ENCODE results near the gene ZNF646. TPM values are rescaled to one million over a fixed set of nuclear protein-coding genes. Genes with fewer than 3 reads are reported as not detected.
"Not testable (repeated sequence)": the region's sequence is repeated elsewhere in the genome, so short reads cannot be mapped to it uniquely, and the experiment has no call there.

The ZNF646 gene
- total RNA-seq, 6 donors from 2014 or later, result 16.7 to 40.9 (median 23.2) TPM

DNA sequence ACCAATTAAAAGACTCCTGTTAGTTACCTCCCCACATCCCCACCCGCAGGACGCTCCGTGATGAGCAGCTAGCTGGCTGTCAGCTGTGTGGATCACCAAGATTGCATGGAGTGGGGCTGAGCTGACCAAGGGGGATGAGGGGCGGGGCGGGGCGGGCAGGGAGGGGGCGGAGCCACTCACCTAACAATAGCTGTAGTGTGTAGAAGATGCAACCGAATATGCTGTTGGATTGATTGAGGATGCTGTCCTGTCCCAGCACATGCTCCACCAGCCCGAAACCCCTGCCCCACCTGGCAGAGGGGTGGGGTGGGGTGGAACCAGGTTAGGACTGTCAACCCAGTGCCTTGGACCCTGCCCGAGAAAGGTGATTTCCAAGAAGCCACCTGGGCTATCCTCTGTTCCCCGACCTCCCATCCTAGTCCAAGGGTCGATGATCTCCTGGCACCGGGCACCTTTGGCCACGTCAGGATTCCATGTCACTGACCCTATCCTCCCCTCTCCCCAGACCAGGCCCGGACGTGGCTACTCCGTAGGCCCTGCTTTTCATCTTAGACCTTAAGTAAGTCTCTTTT is 19.0 kb downstream of the ZNF646 start:
- 55 to 63% methylated on average over 13 to 15 of the region's 17 CpGs for WGBS, 2 donors
- TF ChIP-seq CTCF (IDR thresholded peaks at IDR 0.05) (no peak), POLR2AphosphoS5 (IDR thresholded peaks at IDR 0.05) (no peak), EP300 (IDR thresholded peaks at IDR 0.05) (no peak), POLR2A (IDR thresholded peaks at IDR 0.05) (no peak)
- ATAC-seq (ENCODE audit: low FRiP score in 2 of 2) (no peak), DNase-seq (no peak)
- Histone ChIP-seq H3K27ac (no peak overlapping the region), H3K36me3 (peaks cover 0 to 23% (median 13%) of the 10 kb centered on the region in 4 donors), H3K27me3 (no peaks in the 10 kb centered on the region), H3K4me1 (peaks cover 13 to 31% (median 20%) of the 10 kb centered on the region in 4 donors), H3K4me3 (peak overlapping the region in 3 of 4 donors; percentile 67 to 88 (median 87)), H3K9me3 (no peaks in the 10 kb centered on the region)

- H3K27ac ChIP-seq, result peak overlapping the region; percentile 80 to 89 (median 84)
- peak overlapping the region; percentile 45 to 88 (median 77) for H3K4me3 ChIP-seq
- H3K27me3 ChIP-seq, result no peaks in the 10 kb centered on the region
- H3K4me1 ChIP-seq, result peaks cover 13 to 31% (median 20%) of the 10 kb centered on the region in 4 donors
- ATAC-seq (ENCODE audit: low FRiP score in 2 of 2) (peak in 1 of 2 donors; percentile 28), DNase-seq (no peak)
- WGBS, 2 donors, result 0 to 1% methylated on average over 14 to 19 of the region's 20 CpGs
- peaks cover 0 to 22% (median 13%) of the 10 kb centered on the region in 4 donors for H3K36me3 ChIP-seq
- H3K9me3 ChIP-seq, result no peaks in the 10 kb centered on the region
- TF ChIP-seq EP300 (IDR thresholded peaks at IDR 0.05), result no peak
- TF ChIP-seq POLR2AphosphoS5 (IDR thresholded peaks at IDR 0.05), result no peak
- TF ChIP-seq POLR2A (IDR thresholded peaks at IDR 0.05), result no peak
- TF ChIP-seq CTCF (IDR thresholded peaks at IDR 0.05), result no peak
Measured at GRCh38 chr16:31094088-31094423, 19.8 kb downstream of the ZNF646 start.

DNA sequence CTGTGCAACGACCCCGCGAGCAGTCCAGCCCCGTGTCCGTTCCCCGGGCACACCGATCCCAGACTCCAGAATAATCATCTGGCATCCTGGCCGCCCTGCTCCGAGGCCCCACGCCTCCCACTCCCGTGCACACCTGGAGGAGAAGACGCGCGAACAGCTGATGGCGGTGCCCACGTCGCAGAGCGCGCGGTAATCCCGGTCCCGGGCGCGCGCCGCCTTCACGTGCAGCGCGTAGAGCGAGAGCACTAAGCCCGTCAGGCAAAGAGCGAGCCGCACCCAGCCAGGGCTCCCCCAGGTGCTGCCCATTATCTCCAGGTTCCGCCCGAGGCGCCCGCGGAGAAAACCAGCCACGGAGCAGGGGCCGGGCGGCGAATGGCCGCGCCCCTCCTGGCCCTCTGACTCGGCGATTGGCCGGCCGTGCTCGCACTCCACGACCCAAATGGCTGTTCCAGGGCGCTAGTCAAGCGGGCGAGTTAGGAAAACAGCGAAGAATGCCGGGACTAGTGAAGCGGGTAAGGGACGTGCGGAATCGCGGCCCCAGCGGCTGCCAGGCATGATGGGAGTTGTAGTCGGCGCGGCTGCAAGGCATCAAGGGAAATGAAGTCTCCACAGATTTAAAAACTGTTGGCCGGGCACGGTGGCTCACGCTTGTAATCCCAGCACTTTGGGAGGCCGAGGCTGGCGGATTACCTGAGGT is 20.4 kb downstream of the ZNF646 start, which contains the start of gene VKORC1:
TSS of gene VKORC1 (minus strand) at position 374 of the 697 bp plus-strand sequence. CDS start at position 306, 68 bp downstream.
- TF ChIP-seq POLR2A (IDR thresholded peaks at IDR 0.05), result peak in 2 of 4 donors; percentile 56 to 75
- no peak for TF ChIP-seq EP300 (IDR thresholded peaks at IDR 0.05)
- TF ChIP-seq POLR2AphosphoS5 (IDR thresholded peaks at IDR 0.05), result peak; percentile 53 to 85
- peak in 3 of 6 experiments; percentile 17 to 48 (median 39) for TF ChIP-seq CTCF (IDR thresholded peaks at IDR 0.05)
- 0% methylated on average over 20 to 61 of the region's 69 CpGs for WGBS, 2 donors
- ATAC-seq (ENCODE audit: low FRiP score in 2 of 2), result peak; percentile 96 to 97
- DNase-seq, result peak; percentile 96 to 97
- H3K27me3 ChIP-seq, result no peaks in the 10 kb centered on the region
- H3K27ac ChIP-seq, result peak within 1 kb of the TSS; percentile 80 to 89 (median 84)
- H3K36me3 ChIP-seq, result peaks cover 0 to 17% (median 11%) of the 10 kb centered on the region in 4 donors
- peak within 1 kb of the TSS; percentile 45 to 88 (median 77) for H3K4me3 ChIP-seq
- peaks cover 13 to 31% (median 20%) of the 10 kb centered on the region in 4 donors for H3K4me1 ChIP-seq
- no peaks in the 10 kb centered on the region for H3K9me3 ChIP-seq

- no peak for DNase-seq
- Histone ChIP-seq H3K36me3 (no peaks in the 10 kb centered on the region), H3K4me3 (no peak overlapping the region), H3K27me3 (no peaks in the 10 kb centered on the region), H3K9me3 (no peaks in the 10 kb centered on the region), H3K4me1 (peaks cover 6 to 10% (median 7%) of the 10 kb centered on the region in 4 donors), H3K27ac (no peak overlapping the region)
- no peak for TF ChIP-seq EP300 (IDR thresholded peaks at IDR 0.05)
- no peak for TF ChIP-seq POLR2A (IDR thresholded peaks at IDR 0.05)
- no peak for TF ChIP-seq POLR2AphosphoS5 (IDR thresholded peaks at IDR 0.05)
- TF ChIP-seq CTCF (IDR thresholded peaks at IDR 0.05), result no peak
- 60 to 81% methylated on average over 4 of the region's 4 CpGs for WGBS, 2 donors
- ATAC-seq (ENCODE audit: low FRiP score in 2 of 2), result no peak
Measured at GRCh38 chr16:31099860-31100638, 25.8 kb downstream of the ZNF646 start.

- ATAC-seq (ENCODE audit: low FRiP score in 2 of 2), result peak in 1 of 2 donors; percentile 19
- DNase-seq, H3K36me3 ChIP-seq, H3K9me3 ChIP-seq, H3K27me3 ChIP-seq, H3K4me3 ChIP-seq, H3K27ac ChIP-seq, H3K4me1 ChIP-seq: not testable (repeated sequence)
- 84 to 85% methylated on average over 13 of the region's 13 CpGs for WGBS, 2 donors
Measured at GRCh38 chr16:31100876-31101641, 26.8 kb downstream of the ZNF646 start.

Measured in upper lobe of left lung (tissue), 6 donors.